OCI-M2 (cell line): ENCODE measurements around the gene ITGA1.

Source experiments
- DNase-seq: peaks from one replicate; lab custom pipeline; 2025; ENCODE audit not compliant: unreplicated experiment; lab: John Stamatoyannopoulos, UW

The ITGA1 gene

DNA sequence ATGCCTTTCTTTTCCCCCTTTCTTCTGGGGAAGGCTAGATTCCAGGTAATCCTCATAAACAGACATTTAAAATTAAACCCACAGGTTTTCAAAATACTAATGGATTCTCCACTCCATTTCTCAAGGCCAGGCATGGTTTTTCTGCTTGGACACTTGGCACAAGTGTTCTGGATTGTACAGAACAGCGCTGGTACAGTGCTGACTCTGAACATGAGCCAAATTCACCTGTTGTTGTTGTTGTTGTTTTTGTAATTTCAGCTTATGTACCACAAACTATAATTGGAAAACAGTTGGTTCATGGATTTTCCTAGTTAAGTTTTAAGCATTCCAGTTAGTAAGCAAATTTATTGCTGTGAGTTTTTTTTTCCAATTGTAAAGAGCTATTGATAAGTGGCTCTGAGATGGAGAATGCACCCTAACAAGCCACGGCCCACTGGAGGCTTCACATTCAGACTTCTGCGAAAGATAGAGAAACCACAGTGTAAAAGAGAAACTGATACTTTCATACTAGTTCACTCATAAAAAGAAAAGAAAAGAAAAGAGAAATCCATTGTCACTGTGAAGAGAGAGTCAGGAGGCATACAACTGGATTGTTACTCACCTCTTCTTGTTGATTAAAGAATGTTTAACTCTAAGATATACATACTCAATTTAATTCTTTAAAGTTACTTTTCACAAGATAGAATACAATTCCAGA is 16.2 kb upstream of the ITGA1 start:
- DNase-seq: no peak

DNA sequence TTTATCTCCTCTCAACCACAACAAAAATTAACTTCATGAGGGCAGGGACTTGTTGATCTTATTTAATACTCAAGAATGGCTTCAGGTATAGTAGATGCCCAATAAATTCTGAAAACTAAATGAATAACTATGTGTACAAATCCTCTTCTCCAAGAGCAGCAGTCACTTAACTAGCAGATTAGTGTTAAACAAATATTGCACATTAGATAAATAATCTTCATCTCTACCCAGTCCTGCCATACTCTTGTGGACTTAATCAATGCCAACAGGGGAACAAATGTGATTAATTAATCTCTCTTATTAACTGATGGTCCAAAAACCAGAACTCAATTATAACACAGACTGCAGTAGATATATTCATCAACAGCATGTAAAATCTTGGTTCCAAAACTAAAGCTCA is 15.0 kb upstream of the ITGA1 start:
- DNase-seq: no peak

DNA sequence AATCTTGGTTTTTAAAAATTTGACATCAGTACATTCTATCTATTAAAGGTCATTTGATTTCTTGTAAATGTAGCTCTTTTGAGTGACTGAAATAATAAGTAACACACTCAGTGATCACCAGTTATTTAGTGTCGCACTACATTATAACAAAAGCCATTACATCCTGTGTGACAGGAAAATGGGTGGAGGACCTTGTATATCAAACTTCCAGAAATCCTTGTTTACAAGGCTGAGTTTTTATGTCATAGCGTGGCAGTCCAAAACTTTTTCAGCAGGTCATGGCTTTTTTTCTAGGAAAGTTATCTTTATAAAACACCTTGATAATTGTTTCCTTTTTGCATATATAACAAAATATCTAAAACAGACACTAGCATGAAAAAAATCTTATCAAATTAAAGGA is 14.4 kb upstream of the ITGA1 start:
- DNase-seq: no peak

DNA sequence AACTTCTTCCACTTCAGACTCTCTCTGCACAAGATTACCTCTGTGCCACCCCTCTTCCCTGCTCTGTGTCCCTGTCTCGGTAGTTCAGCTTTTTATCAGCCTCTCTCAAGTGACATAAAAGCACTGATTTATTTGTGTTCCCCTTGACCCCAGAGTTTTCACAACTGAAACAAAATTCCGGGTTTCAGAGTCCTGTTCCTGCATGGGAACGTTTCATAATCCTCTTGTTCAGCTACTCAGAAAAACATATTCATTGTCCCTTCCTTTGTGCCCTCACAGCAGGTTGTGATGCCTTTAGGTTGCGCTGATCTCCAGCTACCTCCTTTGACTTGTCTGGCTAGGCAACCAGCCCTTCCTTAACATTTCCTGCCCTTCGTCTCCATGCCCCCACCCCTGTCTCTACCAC is 13.7 kb upstream of the ITGA1 start:
- no peak for DNase-seq

DNA sequence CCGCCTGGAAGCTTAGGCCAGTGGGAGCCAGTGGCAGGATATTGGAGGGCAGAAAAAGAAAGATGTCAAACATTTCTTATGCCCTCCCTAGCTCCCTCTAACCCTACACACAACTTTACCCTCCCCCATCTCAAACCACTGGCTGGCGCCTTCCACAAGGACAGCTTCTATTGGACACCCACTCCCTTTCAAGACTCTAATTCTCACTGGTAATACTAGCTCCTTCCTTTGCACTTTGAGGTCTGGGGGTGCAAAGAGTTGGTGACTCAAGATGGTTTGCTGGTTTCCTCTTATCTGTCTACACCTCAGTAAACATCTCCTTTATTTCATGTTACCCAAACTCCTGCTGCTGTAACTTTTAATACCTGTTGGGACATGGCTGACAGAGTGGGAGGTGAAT is 11.6 kb upstream of the ITGA1 start:
- no peak for DNase-seq

DNA sequence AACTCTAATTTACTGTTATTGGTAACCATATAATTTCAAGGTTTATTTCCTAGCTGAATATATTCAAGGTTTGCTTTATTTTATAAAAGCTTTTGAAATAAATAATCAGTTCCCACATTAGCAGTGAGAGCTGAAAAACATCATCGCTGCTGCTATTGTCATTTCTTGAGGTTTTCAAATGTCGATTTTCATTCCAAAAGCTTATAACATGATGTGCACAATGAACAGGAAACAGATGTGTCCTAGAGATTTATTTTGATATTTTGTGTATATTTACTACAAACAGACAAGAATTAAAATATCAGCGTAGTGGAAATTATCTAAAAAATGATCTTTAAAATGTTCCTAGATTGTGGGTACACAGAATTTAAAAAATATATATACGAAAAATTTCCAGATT is 10.5 kb upstream of the ITGA1 start:
- DNase-seq: no peak

DNA sequence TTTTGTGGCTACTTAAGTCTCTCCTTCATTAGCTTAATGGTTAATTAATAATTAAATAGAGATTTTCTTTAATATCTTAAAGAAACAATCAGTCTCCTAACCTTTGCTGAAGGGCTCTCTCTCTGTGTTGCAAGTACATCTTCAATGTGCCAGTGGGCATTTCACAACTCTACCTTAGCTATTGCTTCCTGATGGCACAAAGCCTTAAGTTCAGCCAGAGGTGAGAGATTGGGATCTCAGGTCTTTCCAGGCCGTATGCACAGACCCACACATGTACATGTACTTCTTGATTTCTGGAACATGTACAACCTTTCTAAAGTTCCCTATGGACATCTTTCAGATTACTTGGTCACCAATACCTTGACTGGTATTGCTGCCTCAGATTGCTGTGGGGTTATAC is 8.9 kb upstream of the ITGA1 start:
- no peak for DNase-seq

DNA sequence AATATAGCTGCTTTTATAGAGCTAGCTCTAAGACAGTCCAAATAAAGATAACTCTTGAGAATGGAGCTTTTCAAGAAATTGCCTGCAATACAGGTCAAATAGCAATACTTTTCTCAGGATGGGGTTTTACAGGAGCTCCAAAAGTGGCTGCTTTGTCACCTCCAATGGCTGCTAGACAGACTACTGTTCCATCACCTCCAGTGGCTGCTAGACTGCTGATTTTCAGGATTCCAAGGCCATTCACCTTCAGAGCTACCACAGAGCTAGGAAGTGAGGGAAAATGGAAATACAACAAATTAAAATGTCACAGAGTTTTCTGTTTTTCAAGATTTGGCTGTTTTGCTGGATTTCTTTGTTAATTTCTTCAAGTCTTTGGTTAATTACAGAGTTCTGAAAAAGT is 8.5 kb upstream of the ITGA1 start:
- DNase-seq: no peak

DNA sequence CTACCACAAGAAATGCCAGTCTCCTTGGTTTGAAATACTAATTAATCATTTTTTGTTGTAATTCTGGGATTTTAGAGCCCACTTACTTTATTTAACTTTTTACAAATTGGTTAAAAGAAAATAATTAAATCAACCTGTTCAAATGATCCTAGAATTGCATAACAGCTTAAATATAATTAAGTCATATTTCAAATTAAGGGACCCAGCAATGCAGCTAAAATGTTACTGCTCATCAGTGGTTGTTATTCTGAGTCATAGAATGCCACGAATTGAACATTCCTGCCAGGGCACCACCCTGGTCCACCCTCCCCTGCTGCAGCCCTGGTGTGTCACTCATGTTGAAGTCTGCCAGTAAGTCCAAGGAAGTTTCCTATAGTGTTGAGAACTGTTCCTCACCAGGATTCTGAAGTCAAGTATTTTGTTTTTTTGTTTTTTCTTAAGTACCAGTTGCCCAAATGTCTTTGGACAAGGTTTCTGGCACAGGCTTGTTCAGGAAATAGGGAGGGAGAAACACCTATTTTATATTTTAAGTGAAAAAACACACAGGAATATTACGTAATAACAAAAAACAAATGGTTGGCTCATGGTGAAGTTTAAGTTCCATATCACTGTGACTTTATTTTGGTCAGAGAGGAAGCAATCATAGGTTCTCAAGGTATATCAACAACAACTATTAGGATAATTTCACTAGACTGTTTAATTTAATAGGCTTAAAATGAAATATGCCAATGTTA is 4.3 kb upstream of the ITGA1 start:
- no peak for DNase-seq

DNA sequence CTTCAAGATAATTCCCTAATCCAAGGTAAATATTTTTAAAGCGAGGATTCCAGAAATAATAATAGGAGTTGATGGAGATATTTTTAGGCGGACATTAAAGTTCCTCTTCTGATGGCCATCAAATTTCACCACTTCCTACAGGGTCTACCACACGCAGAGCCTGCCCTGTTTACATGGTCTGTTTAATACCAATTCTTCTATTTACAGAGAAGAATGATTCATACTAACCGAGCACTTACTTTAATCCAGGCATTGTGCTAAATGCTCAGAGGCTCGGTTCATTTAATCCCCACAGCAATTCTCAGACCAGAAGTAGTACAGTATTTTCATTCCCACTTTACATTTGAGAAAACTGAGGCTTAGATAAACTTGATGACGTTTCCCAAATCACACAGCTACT is 3.0 kb upstream of the ITGA1 start:
- DNase-seq: no peak

DNA sequence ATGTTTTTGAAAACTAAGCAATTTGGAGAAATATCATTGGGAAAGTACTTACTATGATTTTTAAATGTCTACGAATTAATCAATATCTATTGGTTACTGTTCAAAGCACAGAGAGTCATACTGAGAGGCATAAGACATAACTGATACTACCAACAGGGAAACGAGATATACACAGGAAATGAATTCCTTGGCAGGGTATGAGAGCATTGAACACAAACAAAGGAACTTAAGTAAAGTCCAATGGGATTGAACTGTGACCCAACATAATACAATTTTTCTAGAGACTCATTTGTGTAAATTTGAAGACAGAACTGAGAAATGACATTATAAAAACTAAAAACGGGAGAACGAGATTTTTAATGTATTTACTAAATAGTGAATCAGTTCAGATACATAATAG is 1.3 kb upstream of the ITGA1 start:
- DNase-seq: no peak

DNA sequence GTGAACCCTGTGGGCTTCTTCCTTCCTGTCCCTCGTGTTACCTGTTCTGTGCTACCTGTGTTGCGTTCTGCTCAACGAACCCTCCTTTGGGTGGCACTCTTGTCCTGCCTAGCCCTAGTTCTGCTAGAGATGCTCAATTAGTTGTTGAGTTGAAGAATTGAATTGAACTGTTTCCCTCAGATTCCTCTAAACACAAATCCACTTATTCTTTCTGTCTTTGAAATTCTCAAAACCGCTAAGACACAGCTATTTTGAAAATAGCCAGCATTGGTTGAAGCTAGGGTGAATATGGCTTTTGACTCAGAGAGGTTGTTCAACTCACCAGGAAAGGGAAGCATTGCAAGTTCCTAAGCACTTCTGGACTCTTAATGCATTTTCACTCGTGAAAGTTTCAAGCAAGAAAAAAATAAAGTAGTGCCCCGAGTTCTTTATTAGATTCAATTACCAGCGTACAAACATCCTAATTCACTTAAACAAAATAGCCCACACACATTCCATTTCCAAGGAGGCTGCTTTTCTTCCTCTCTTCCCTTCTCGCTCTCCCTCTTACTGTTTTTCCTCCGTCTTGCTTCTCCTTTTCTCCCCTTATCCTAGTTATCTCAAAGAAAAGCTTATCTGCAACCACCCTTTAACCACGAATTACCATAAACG is 642 bp upstream of the ITGA1 start:
- DNase-seq: no peak

DNA sequence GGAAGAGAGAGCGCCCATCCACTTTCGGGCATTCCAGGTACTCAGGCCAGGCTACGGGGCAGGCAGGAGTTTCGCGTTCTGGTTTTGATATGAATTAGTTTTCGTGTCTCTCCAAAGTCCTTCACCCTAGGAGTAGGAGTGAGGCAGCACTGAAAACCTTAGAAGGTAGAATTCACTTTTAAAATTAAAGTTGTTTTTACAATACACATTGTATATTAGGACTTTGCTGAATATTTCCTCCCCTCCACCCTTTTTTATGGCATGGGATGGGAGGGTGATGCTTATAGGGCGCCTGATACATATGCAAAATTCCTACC is 747 bp downstream of the ITGA1 start:
- no peak for DNase-seq

DNA sequence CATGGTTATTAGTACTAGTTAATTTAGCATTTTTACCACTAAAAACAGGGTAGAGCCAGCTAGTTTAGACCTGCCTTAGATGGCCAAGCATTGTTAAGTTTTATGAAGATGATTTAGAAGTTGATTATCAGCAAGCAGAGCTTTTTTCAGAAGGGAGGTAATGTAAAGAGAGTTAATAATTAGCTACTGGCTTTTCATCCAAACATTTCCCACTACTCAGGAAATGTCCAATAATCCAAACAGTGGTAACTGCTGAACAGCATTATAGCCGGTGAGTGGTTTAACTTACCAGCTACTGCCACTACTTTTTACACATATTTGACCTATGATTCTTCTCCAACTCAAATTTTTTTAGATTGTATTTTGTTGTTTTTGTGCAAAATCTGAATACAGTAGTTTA is 1.7 kb downstream of the ITGA1 start:
- DNase-seq: no peak

DNA sequence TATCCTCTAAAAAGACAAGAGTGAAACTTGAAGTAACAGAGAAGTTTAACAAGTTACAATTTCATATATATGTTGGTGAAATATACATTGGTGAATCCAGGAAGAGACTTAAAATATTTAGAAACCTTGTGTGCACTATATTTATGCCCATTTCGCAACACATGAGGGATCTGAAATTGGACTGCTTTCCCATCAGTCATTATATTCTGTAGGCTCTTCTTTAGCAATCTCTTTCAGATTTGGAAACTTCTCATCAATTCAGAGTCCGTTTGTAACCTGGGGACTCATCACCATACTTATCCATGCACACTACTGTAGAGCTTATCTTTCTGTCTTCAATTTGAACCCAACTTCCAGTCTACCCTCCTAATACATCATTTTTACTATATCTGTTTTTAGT is 2.1 kb downstream of the ITGA1 start:
- DNase-seq: no peak

DNA sequence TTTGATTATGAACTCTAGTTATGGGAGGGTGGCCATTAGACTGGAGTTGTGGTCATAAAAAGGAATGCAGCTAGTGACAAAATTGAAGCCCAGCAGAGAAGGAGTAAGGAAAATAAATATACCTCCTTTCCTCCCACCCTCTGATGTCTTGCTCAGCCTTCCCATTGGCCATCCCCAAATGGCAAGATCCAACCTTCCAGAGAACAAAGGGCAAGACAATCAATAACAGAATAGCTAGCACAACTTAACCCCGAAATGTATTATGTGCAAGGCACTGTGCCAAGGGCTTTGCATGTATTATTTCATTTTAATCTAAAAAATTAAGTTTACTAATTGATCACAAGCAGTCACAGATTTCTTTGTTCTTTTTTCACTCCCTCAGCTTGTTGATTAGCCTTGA is 3.6 kb downstream of the ITGA1 start:
- no peak for DNase-seq

DNA sequence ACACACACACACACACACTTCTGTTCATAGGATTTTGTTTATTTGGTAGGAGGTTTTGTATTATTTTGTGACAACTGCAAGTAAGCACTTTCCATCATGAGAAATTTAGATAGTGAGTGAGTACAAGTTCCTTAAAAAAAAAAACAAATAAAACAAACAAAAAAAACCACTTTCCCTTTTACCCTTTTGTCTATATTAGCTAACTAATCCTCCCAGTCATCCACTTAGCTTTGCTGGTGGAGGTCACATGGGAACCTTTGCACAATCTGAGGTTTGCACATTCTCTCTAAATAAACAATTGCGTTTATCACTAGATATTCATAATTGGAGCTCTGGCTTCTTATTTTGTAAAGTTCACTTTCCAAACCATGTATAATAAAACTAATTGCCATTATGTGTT is 6.8 kb downstream of the ITGA1 start:
- DNase-seq: no peak

DNA sequence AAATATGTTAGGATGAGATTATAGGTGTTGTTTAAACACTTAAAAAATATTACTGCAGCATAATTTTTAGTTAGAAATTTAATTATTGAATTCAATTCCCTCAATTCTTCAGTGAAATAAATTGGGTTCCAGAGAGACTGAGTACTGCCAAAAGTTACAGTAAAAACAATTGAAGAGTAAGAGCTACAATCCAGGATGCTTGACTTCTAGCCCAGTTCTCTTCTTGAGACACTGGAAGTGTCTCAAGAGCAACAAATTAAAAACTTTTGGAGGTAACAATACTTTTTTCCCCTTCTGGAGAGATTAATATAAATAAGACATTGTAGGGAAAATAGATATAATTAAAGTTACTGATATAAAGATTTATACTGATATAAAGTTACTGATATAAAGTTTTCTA is 8.3 kb downstream of the ITGA1 start:
- no peak for DNase-seq

DNA sequence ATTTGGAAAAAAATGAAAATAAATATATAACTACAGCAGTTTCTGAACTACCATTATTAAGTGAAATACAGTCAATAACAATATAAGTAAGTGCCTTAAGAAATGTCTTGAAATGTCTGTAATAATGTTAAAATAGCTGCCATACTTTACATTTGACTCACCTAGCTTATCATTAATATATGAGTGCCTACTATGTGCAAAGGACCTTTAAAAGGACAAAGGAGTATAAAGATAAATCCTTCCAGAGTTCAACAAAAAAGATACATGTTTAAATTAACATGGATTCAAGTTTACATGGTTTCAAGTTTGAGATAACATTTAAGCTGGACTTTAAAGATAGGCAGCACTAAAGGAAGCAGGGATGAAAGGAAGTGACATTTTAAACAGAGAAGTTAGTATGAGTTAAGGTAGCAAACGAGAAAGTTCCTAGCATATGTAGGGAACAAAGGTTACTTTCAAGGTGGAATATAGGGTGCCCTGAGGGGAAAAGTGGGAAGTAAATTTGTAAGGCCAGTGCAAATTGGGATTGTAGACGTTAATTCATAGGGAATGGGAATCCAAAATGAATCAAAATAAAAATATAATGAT is 8.9 kb downstream of the ITGA1 start:
- no peak for DNase-seq

DNA sequence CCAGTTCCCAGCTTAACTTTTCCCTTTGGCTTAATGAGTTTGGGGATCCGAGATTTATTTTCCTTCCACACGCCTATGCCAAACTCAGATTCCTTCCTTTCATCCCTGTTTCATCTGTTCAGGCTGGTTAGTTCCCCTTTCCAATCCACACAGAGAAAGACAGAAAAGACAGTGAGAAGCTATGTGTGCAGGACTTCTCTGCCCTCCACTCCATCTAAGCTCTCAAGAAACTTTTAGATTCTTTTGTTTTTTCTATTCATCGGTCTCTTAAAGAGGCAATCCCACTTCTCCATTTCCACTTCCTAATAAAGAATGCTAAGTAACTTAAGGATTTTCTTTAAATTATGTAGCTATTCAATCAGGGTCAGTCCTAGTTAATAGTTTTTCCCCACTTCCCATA is 11.2 kb downstream of the ITGA1 start:
- DNase-seq: no peak

DNA sequence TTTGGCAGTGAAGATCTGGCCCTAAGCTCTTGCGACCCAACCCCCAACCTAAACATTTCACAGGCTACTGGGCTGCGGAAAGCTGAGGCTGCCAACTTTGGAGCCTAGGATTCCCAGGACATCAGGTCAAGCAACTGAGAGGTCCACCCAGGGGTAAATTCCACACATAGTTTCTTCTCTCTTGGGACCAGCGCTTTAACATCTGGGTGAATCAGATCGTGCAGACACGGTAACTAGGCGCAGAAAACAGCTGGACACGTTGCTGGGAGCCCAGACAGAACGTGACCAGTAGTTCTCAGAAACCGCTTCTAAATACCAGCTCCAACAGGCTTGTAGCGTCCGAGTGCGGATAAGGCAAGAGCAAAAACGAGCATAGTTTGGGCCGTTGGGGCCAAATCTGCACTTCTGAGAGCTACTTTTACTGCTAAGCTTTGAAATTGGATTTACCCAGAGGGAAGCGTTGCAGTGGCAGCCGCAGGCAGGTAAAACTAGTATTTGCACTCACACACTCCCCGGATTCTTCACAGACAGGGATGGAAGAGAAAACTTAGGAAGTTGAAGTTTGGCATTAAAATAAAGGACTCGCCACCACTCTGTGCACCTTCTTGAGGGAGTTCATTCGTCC is 11.8 kb downstream of the ITGA1 start:
- DNase-seq: no peak

DNA sequence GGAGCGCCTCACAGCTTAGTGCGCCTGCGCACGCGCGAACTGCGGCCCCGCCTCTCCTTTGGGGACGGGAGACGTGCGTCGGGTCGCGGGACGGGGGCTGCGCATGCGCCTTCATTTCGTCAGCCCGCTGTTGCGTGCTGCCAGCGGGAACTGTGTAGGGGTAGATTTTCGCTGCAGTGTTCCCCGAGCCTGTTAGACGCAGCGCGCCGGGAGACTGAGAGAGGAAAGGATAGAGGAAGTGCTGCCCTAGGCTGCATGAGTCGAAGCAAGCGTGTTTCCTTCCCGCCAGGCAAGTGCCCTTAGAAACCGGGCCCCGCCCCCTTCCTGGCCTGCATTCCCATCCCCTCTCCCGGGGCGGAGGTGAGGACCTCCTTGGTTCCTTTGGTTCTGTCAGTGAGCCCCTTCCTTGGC is 12.3 kb downstream of the ITGA1 start:
- peak; percentile 66 for DNase-seq
